ENCODE results near the gene CHERP. TPM values are rescaled to one million over a fixed set of nuclear protein-coding genes. Genes with fewer than 3 reads are reported as not detected.
A peak's percentile ranks its signal among the peaks of the same experiment; 100 is the strongest.
"Not testable (repeated sequence)": the region's sequence is repeated elsewhere in the genome, so short reads cannot be mapped to it uniquely, and the experiment has no call there.

Gene CHERP
- total RNA-seq, 1 donor from 2014 or later = 13.8 TPM

- no peak for TF ChIP-seq CTCF (IDR thresholded peaks at IDR 0.05)
- Histone ChIP-seq H3K27me3 (no peaks in the 10 kb centered on the region), H3K27ac (no peak overlapping the region), H3K36me3 (peaks cover 54 to 83% of the 10 kb centered on the region in 2 donors), H3K4me1 (no peaks in the 10 kb centered on the region), H3K4me3 (no peak overlapping the region), H3K9me3 (no peaks in the 10 kb centered on the region)
- no peak for DNase-seq (ENCODE audit: low spot score in 2 of 2)
- intact Hi-C loops (cut with DNase I) = no loop called here
Observed at GRCh38 chr19:16561382-16561781, 19.1 kb upstream of the CHERP start.

GRCh38 chr19:16559780-16560276 is 17.6 kb upstream of the CHERP start:
- H3K27me3 ChIP-seq = no peaks in the 10 kb centered on the region
- intact Hi-C loops (cut with DNase I) = no loop called here
- H3K27ac ChIP-seq = no peak overlapping the region
- DNase-seq (ENCODE audit: low spot score in 2 of 2) = no peak
- no peak overlapping the region for H3K4me3 ChIP-seq
- H3K4me1 ChIP-seq = no peaks in the 10 kb centered on the region
- H3K36me3 ChIP-seq = peaks cover 51 to 85% of the 10 kb centered on the region in 2 donors
- H3K9me3 ChIP-seq = no peaks in the 10 kb centered on the region
- TF ChIP-seq CTCF (IDR thresholded peaks at IDR 0.05) = no peak

GRCh38 chr19:16554776-16555175 is 12.5 kb upstream of the CHERP start:
- H3K36me3 ChIP-seq = peaks cover 45 to 80% of the 10 kb centered on the region in 2 donors

GRCh38 chr19:16551902-16552301 is 9.7 kb upstream of the CHERP start:
- H3K27me3 ChIP-seq; H3K27ac ChIP-seq; DNase-seq (ENCODE audit: low spot score in 2 of 2); H3K4me3 ChIP-seq; H3K4me1 ChIP-seq; H3K9me3 ChIP-seq; intact Hi-C loops (cut with DNase I): not testable (repeated sequence)
- peaks cover 34 to 59% of the 10 kb centered on the region in 2 donors for H3K36me3 ChIP-seq

More at GRCh38 chr19:16554776-16555175, 12.5 kb upstream of the CHERP start:
- H3K27me3 ChIP-seq = no peaks in the 10 kb centered on the region
- intact Hi-C loops (cut with DNase I) = no loop called here
- H3K9me3 ChIP-seq = no peaks in the 10 kb centered on the region
- no peaks in the 10 kb centered on the region for H3K4me1 ChIP-seq
- H3K27ac ChIP-seq = no peak overlapping the region
- no peak overlapping the region for H3K4me3 ChIP-seq
- no peak for TF ChIP-seq CTCF (IDR thresholded peaks at IDR 0.05)
- DNase-seq (ENCODE audit: low spot score in 2 of 2) = no peak

GRCh38 chr19:16548956-16549355 is 6.7 kb upstream of the CHERP start:
- H3K27ac ChIP-seq = no peak overlapping the region
- peaks cover 23 to 31% of the 10 kb centered on the region in 2 donors for H3K36me3 ChIP-seq
- no peak overlapping the region for H3K4me3 ChIP-seq
- DNase-seq (ENCODE audit: low spot score in 2 of 2) = no peak
- intact Hi-C loops (cut with DNase I) = no loop called here
- H3K9me3 ChIP-seq = no peaks in the 10 kb centered on the region
- H3K27me3 ChIP-seq = no peaks in the 10 kb centered on the region
- no peaks in the 10 kb centered on the region for H3K4me1 ChIP-seq
- TF ChIP-seq CTCF (IDR thresholded peaks at IDR 0.05) = no peak

GRCh38 chr19:16544473-16545231 is 2.4 kb upstream of the CHERP start:
- intact Hi-C loops (cut with DNase I) = no loop called here
- no peak overlapping the region for H3K27ac ChIP-seq
- no peak for TF ChIP-seq CTCF (IDR thresholded peaks at IDR 0.05)
- no peaks in the 10 kb centered on the region for H3K27me3 ChIP-seq
- H3K9me3 ChIP-seq = no peaks in the 10 kb centered on the region
- DNase-seq (ENCODE audit: low spot score in 2 of 2) = no peak
- H3K36me3 ChIP-seq = peaks cover 3 to 4% of the 10 kb centered on the region in 2 donors
- H3K4me1 ChIP-seq = peaks cover 9 to 26% of the 10 kb centered on the region in 2 donors
- no peak overlapping the region for H3K4me3 ChIP-seq

GRCh38 chr19:16543734-16544133 is 1.5 kb upstream of the CHERP start:
- peak overlapping the region; percentile 65 to 76 for H3K4me3 ChIP-seq
- H3K36me3 ChIP-seq; H3K27me3 ChIP-seq; H3K27ac ChIP-seq; DNase-seq (ENCODE audit: low spot score in 2 of 2); H3K9me3 ChIP-seq: not testable (repeated sequence)
- intact Hi-C loops (cut with DNase I) = loop anchor here (2.0 kb wide), 1 partner anchor 29 kb away; the partner anchor contains the start of gene SLC35E1
- H3K4me1 ChIP-seq = peaks cover 9 to 26% of the 10 kb centered on the region in 2 donors
